GM19452 (cell line): ENCODE measurements around the gene CHPF.
A peak's percentile ranks its signal among the peaks of the same experiment; 100 is the strongest.

Experiments used
- ATAC-seq: cut with Tn5 transposase; IDR thresholded peaks from one replicate; pipeline ENCODE4 v1.9.1; 2021; ENCODE audit not compliant: unreplicated experiment

Gene CHPF

DNA sequence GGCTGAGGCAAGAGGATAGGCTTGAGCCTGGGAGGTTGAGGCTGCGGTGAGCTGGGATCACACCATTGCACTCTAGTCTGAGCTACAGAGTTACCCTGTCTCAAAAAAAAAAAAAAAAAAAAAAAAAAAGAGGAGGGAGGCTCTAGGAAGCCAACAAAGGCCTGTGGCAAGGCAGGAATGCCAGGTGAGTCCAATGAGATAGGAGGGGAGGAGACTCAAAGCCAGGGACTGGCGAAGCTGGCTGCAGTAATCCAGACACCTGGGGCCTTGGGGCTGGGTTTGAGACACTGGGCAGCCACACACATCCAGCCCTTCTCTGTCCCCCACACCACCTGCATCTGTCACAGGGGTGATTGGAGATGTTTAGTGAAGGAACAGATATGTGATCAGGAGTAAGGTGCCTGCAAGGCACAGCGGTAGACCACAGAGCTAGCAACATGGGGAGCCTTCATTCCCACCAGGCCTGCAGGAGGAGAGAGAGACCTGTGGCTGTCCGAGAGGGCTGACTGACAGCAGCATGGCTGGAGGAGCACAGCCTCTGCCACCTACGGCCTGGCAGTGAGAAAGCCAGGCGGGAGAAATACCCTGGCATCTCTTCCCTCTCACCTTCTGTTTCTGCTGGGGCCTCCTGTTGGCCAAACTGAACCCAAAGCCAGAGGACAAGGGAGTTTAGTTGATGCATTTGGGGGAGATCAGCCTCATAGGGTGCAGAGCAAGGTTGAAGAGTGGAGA lies 9.5 kb downstream of the CHPF start:
- ATAC-seq: no peak

DNA sequence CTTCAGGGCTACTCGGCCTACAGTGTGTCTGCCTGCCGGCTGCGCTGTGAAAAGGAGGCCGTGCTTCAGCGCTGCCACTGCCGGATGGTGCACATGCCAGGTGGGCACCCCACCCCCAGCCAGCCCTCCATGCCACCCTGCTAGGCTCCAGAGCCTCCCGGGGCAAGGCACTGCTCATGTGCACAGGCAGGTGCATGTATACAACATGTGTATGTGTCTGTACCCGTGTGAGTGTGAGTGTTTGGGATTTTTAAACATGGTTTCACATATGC lies 11.3 kb downstream of the CHPF start:
- no peak for ATAC-seq

GRCh38 chr2:219531639-219532377 lies 11.8 kb downstream of the CHPF start:
- ATAC-seq: no peak

GRCh38 chr2:219530048-219530963 lies 13.3 kb downstream of the CHPF start:
- peak; percentile 92 for ATAC-seq

GRCh38 chr2:219527472-219527871 lies 16.1 kb downstream of the CHPF start:
- no peak for ATAC-seq

GRCh38 chr2:219527076-219527394 lies 16.6 kb downstream of the CHPF start:
- no peak for ATAC-seq

DNA sequence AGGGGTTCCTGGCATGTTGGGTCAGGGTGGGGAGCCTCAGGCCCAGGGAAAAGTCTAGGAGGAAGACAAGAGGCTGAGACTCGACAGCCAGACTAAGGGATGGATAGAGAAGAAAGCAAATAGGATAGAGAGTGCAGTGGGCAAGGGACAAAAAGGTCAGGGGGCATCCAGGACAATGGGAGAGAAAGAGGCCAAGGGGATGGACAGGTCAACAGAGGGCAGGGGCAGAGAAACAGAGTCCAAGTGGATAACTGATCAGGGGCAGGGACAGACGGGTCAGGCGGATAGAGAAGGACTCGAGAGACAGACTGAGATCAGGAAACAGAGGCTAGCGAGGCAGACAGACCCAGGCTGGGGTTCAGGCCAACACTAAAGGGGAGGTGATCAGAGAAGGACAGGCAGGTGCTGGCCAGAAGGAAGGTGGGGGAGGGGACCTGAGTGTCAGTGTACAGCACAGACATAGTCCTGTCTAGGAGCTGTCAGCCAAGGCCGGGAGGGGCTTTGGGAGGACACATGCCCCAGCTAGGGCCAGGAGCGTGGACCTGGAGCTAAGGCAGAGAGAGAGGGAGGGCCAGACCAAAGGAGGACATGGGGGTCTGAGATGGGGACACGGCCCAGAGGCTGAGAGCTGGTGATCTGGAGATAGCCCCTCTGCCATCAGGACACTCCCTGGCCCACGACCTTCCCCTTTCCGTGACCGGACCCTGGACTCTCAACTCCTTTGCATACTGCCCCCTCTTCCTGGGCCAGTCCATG lies 17.1 kb downstream of the CHPF start:
- ATAC-seq: no peak

GRCh38 chr2:219525533-219526232 lies 17.9 kb downstream of the CHPF start:
- ATAC-seq: no peak

DNA sequence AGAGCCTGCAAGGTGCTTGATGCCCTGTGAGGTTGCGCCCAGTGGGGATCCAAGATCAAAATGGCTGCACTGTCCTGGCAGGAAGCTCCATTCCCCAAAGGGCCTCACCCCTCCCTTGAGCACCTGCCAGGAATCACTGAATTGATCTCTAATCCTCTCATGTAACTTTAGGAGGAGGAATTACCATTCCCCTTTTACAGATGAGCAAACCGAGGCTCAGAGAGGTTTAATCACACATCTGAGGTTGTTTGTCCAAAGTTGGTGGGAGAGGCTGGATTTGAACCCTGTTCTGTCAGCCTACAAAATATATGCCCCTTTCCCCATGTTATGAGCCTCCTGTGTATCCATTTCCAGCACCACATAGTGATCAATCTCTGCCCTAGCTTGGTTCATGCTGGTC lies 18.8 kb downstream of the CHPF start:
- ATAC-seq: no peak

- ATAC-seq: no peak
Observed at GRCh38 chr2:219523031-219523671, 20.5 kb downstream of the CHPF start.

- ATAC-seq: no peak
Observed at GRCh38 chr2:219522111-219523030, 21.2 kb downstream of the CHPF start.

DNA sequence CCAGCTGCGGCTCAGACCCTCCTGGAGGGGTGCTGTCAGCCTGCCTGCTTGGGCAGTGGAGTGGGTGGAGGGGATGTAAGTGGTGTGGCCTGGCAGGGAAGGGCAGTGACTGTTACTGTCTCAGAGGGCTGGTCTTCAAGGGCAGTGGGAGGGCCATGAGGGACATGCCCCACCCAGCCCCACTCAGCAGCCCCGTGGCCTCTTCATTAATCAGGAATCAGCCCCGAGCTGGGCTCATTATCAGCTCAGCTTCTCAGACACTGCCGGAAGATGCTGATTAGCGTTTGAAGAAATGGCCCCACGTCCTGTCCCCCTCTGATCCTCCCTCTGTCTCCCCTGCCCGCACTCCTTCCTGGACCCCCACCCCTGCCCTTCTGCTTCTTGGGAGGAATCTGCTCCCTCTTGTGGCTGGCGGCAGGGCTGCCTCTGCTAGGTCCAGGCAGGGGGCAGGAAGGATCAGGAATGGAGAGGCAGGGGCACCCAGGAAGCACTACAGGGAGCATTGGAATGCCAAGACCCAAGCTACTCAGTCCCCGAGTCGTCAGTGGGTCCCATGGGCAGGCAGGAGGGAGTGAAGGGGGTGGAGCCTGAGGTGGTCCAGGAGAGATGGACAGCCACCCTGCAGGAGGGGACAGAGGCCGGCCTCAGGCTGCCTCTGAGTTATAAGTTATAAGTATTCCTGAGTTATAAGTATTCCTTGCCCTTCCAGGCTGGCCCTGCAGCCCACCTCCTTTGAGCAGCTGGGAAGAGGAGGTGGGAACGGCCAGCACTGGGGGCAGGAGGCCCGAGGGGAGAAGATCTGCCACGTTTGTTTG lies 22.3 kb downstream of the CHPF start:
- no peak for ATAC-seq

GRCh38 chr2:219520079-219520478 lies 23.5 kb downstream of the CHPF start:
- no peak for ATAC-seq

GRCh38 chr2:219519526-219519916 lies 24.1 kb downstream of the CHPF start:
- no peak for ATAC-seq

DNA sequence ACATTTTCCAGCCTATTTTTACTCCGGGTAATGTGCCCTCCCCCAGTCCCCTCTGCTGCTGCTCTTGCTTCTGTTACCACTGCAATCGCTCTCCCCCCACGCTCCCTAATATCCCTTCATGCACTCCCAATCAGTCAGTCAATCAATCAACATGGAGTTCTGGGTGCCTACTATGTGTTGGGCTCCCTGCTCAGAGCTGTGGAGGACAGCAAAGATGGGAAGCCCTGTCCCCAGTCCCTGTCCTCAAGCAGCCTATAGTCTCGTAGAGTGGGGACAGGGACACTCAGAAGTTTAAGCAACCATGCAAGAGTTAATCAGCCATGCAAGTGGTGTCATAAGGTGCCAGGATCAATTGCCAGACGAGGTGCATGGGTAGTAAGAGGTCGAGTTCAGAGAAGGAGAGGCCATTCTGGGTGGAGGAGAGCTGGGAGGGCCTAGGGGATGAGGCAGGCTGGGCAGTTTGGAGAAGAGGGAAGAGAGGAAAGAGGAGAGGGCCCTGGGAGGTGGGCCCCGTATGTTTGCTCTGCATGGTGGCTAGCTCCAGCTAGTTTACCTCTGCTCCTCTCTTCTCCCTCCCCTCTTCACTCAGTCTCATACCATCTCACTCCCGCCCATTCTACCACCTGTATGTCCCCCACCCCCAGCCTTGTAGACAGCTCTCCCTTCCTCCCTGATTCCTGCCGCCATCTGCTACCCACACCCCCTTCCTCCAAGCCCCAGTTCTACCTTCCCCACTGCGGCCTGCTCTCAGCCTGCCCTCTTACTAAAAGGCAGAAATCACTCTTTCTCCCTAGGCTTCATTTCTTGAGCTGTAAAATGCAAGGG lies 25.4 kb downstream of the CHPF start:
- no peak for ATAC-seq

DNA sequence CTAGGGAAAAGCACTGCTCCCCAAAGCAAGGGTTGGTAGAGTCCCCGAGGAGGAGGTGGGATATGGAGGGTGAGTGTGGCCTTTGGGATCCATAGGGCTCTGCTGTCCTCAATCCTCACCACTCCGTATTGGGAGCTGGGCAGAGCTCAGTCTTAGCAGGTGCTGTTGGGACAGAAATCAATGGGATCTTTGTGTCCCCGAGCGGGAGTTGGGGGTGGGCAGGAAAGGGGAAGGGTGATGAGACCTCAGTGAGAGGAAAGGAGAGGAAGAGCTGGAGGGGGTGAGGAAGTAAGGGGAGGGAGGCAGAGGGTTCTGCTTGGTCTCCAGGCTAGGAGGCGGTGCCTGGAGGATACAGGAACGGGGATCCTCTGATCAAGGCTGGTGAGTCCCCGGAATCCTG lies 26.7 kb downstream of the CHPF start:
- no peak for ATAC-seq

DNA sequence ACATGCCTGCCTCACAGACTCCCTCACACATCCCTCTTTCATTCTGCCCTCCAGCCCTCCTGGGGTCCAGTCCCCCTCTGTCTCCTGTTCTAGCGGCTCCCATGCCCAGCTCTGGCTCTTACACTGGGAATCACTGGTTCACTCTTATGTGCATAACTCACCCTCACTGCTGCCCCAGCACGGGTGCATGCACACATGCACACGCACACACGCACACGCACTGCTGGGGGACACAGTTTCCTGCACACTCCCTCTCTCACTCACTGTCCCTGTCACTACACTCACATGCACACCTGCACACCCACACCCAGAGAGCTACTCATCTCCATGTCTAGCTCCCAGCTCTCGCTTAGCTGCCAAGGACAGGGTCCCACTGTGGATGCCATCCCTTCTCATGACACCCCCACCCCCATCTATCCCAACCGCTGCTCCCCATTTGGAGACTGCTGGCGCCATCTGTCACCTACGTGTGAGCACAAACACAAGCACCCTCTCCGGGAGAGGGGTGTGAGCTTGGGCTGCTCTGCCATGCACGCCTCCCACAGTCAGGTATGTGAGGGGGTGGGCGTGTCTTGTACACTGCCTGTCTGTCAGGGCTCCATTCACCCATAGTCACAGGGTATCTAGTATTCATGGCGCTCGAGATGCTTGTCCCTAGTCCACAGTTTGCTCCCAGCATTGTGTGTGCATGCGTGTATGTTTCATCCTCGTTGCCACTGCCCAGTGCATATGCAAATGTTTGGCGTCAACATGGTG lies 27.6 kb downstream of the CHPF start:
- ATAC-seq: no peak
